HCT116 (cell line): ENCODE measurements around the gene ZNF792. TPM values are rescaled to one million over a fixed set of nuclear protein-coding genes. Genes with fewer than 3 reads are reported as not detected.
"Not testable (repeated sequence)": the region's sequence is repeated elsewhere in the genome, so short reads cannot be mapped to it uniquely, and the experiment has no call there.

ENCODE experiments used
- ATAC-seq: fragments of 200-7000 bp; cut with Tn5 transposase; 2 replicates; pipeline ENCODE4 v1.9.1; 2020; ENCODE audit warnings: mild to moderate bottlenecking, moderate library complexity
- BruUV-seq: library from RNA; stranded (reverse); fragments of 400-500 nt; replicated peaks from 2 replicates; lab custom pipeline; 2021; lab: Mats Ljungman, UMichigan
- CTCF ChIA-PET: fragments of 300-600 bp; sonication (Branson Sonifier 250); formaldehyde crosslinking; loops from one replicate; lab custom pipeline; 2021; ENCODE audit warnings: antibody characterized with exemption; lab: Charles Lee
- POLR2A ChIA-PET: fragments of 300-600, 350-600 bp; sonication (Branson Sonifier 250); formaldehyde crosslinking; loops from one replicate; lab custom pipeline; 2021; ENCODE audit warnings: antibody characterized with exemption; lab: Charles Lee
- RAD21 ChIA-PET, 2 experiments: fragments of 300-600 bp; sonication (Branson Sonifier 250); formaldehyde crosslinking; loops; one replicate each; lab custom pipeline; 2023; ENCODE audit warnings: low total read pairs in 2 of 2; ENCODE audit not compliant: uncharacterized antibody in 2 of 2, unreplicated experiment in 2 of 2, low non-redundant PET in 1 of 2; lab: Charles Lee
- DNase-seq: peaks from one replicate; pipeline ENCODE4 v3.0.0-alpha.2; 2010; ENCODE audit warnings: low read depth, low spot score
- H2AFZ ChIP-seq: fragments of 200-600 bp; shearing (Covaris generic), sonication (generic); 2 replicates; pipeline ENCODE4 v1.6.1; 2017; ENCODE audit warnings: low read depth, mixed run types, mixed read lengths, antibody characterized with exemption, low read length; ENCODE audit not compliant: poor library complexity, severe bottlenecking
- H3K27ac ChIP-seq: 2 replicates; pipeline ENCODE4 v1.5.1; 2012; ENCODE audit warnings: low read depth, low read length
- H3K27me3 ChIP-seq: fragments of 200-600 bp; sonication (generic); 2 replicates; pipeline ENCODE4 v1.6.1; 2016; ENCODE audit warnings: mixed run types, low read length, mixed read lengths; ENCODE audit not compliant: insufficient read depth
- H3K36me3 ChIP-seq, 2 experiments: fragments of 200-500 bp in 1 of 2; fragments of 200-600 bp in 1 of 2; sonication (Bioruptor generic) in 1 of 2; sonication (generic) in 1 of 2; 2 replicates each; pipeline versions ENCODE4 v1.5.1 to v1.6.1; 2014 to 2016; ENCODE audit warnings: low read length in 2 of 2, inconsistent platforms in 1 of 2, mixed read lengths in 1 of 2, mixed run types in 1 of 2; ENCODE audit not compliant: insufficient read depth in 2 of 2, control insufficient read depth in 1 of 2
- H3K4me1 ChIP-seq, 2 experiments: fragments of 200-600 bp in 1 of 2; sonication (generic) in 1 of 2; 2 replicates each; pipeline versions ENCODE4 v1.5.1 to v1.6.1; 2012 to 2017; ENCODE audit warnings: low read length in 2 of 2, inconsistent platforms in 1 of 2, mild to moderate bottlenecking in 1 of 2, mixed read lengths in 1 of 2, mixed run types in 1 of 2, moderate library complexity in 1 of 2; ENCODE audit not compliant: insufficient read depth in 2 of 2, control insufficient read depth in 1 of 2
- H3K4me2 ChIP-seq: fragments of 200-600 bp; sonication (generic); 2 replicates; pipeline ENCODE4 v1.6.1; 2017; ENCODE audit warnings: mixed run types, low read length, mixed read lengths
- H3K4me3 ChIP-seq, 2 experiments: fragments of 200-600 bp in 1 of 2; sonication (generic) in 1 of 2; replicated peaks in 1 of 2; 2 replicates each; pipeline ENCODE4 v1.5.1; 2011 to 2016; ENCODE audit warnings: low read length in 2 of 2, control low read depth in 1 of 2, low read depth in 1 of 2, mild to moderate bottlenecking in 1 of 2, mixed read lengths in 1 of 2, mixed run types in 1 of 2
- H3K79me2 ChIP-seq: fragments of 200-600 bp; sonication (generic); 2 replicates; pipeline ENCODE4 v1.6.1; 2017; ENCODE audit warnings: mild to moderate bottlenecking, mixed run types, low read length, moderate library complexity, mixed read lengths; ENCODE audit not compliant: insufficient read depth
- H3K9ac ChIP-seq: fragments of 200-600 bp; sonication (generic); 2 replicates; pipeline ENCODE4 v1.6.1; 2016; ENCODE audit warnings: low read length, mixed read lengths
- H3K9me2 ChIP-seq: fragments of 200-600 bp; sonication (generic), shearing (Covaris generic); 2 replicates; pipeline ENCODE4 v1.6.1; 2017; ENCODE audit warnings: mixed run types, mild to moderate bottlenecking, moderate library complexity; ENCODE audit not compliant: insufficient read depth
- H3K9me3 ChIP-seq, 2 experiments: fragments of 200-500 bp in 1 of 2; fragments of 200-600 bp in 1 of 2; sonication (Bioruptor generic) in 1 of 2; sonication (generic) in 1 of 2; 2 replicates each; pipeline ENCODE4 v1.6.1; 2014 to 2017; ENCODE audit warnings: low read length in 2 of 2, mixed read lengths in 2 of 2, inconsistent platforms in 1 of 2, low read depth in 1 of 2, mild to moderate bottlenecking in 1 of 2, mixed run types in 1 of 2, moderate library complexity in 1 of 2; ENCODE audit not compliant: control insufficient read depth in 1 of 2, insufficient read depth in 1 of 2
- H4K20me1 ChIP-seq: fragments of 200-600 bp; sonication (generic), shearing (Covaris generic); 2 replicates; pipeline ENCODE4 v1.6.1; 2017; ENCODE audit warnings: mixed run types, mild to moderate bottlenecking, moderate library complexity; ENCODE audit not compliant: insufficient read depth
- JUND ChIP-seq: IDR thresholded peaks from 2 replicates; pipeline ENCODE4 v1.6.1; 2012
- MAX ChIP-seq: IDR thresholded peaks from 2 replicates; pipeline ENCODE4 v1.6.1; 2012
- SP1 ChIP-seq: IDR thresholded peaks from 2 replicates; pipeline ENCODE4 v1.6.1; 2012; ENCODE audit warnings: low read depth
- TCF7L2 ChIP-seq: IDR thresholded peaks from 2 replicates; pipeline ENCODE4 v1.7.0; 2011; ENCODE audit warnings: borderline replicate concordance, inconsistent platforms; ENCODE audit not compliant: insufficient read depth, insufficient read length; ENCODE audit errors: extremely low read depth
- YY1 ChIP-seq: IDR thresholded peaks from 2 replicates; pipeline ENCODE4 v1.6.1; 2011; ENCODE audit warnings: low read length, low read depth, moderate library complexity, mild to moderate bottlenecking; ENCODE audit not compliant: insufficient replicate concordance; ENCODE audit errors: extremely low read depth
- intact Hi-C: fragments of 100-400 bp; cut with micrococcal nuclease; formaldehyde crosslinking; loops from 2 replicates; pipeline ENCODE4 v1.10.0; 2022
- total RNA-seq: library from RNA; stranded (reverse); gene quantifications from one replicate; pipeline ENCODE4 v1.2.1, GENCODE V29; 2021; ENCODE audit not compliant: unreplicated experiment

Gene ZNF792
- total RNA-seq, 1 experiment from 2014 or later: 3.6 TPM

- CTCF ChIA-PET, H3K4me3 ChIP-seq, H3K9me3 ChIP-seq, H3K79me2 ChIP-seq, RAD21 ChIA-PET, H3K27me3 ChIP-seq, ATAC-seq, DNase-seq, H3K4me2 ChIP-seq, H4K20me1 ChIP-seq, H3K27ac ChIP-seq, H3K9ac ChIP-seq, H3K9me2 ChIP-seq, H3K4me1 ChIP-seq, BruUV-seq, H3K36me3 ChIP-seq, H2AFZ ChIP-seq, POLR2A ChIA-PET: not testable (repeated sequence)
- intact Hi-C loops: loop anchor here (10.0 kb wide), 1 partner anchor 165 kb away; the partner anchor contains the start of genes FXYD1 and LGI4
Observed at GRCh38 chr19:34970185-34970780, 6.3 kb upstream of the ZNF792 start.

- BruUV-seq: no TSS peak
- Histone ChIP-seq H3K9ac (no peak overlapping the region), H3K27ac (no peak overlapping the region), H3K9me2 (no peaks in the 10 kb centered on the region), H3K36me3 (no peaks in the 10 kb centered on the region), H3K4me2 (no peak overlapping the region), H2AFZ (no peak overlapping the region), H3K4me3 (no peak overlapping the region), H3K79me2 (no peaks in the 10 kb centered on the region), H3K4me1 (peaks cover 0 to 5% of the 10 kb centered on the region in 2 experiments; a peak in 1 of 4 replicates), H3K9me3 (peaks cover 0 to 3% of the 10 kb centered on the region in 2 experiments; a peak in 2 of 4 replicates), H3K27me3 (no peaks in the 10 kb centered on the region), H4K20me1 (no peaks in the 10 kb centered on the region)
- TF ChIP-seq SP1 (no peak), JUND (no peak), TCF7L2 (no peak), MAX (no peak), YY1 (no peak)
- ChIA-PET CTCF (no interaction called here), POLR2A (no interaction called here), RAD21 (no interaction called here)
- intact Hi-C loops: loop anchor here (10.0 kb wide), 1 partner anchor 165 kb away; the partner anchor contains the start of genes FXYD1 and LGI4
- DNase-seq (no peak), ATAC-seq (no peak)
Observed at GRCh38 chr19:34969721-34970120, 5.7 kb upstream of the ZNF792 start.
